HG03280 (cell line): ENCODE results near the gene RHOF.

Source experiments
- ATAC-seq: cut with Tn5 transposase; IDR thresholded peaks from one replicate; pipeline ENCODE4 v1.9.1; 2021; ENCODE audit warnings: mild to moderate bottlenecking, moderate library complexity; ENCODE audit not compliant: unreplicated experiment

Gene RHOF

GRCh38 chr12:121820056-121820455 lies 26.6 kb upstream of the RHOF start:
- no peak for ATAC-seq

DNA sequence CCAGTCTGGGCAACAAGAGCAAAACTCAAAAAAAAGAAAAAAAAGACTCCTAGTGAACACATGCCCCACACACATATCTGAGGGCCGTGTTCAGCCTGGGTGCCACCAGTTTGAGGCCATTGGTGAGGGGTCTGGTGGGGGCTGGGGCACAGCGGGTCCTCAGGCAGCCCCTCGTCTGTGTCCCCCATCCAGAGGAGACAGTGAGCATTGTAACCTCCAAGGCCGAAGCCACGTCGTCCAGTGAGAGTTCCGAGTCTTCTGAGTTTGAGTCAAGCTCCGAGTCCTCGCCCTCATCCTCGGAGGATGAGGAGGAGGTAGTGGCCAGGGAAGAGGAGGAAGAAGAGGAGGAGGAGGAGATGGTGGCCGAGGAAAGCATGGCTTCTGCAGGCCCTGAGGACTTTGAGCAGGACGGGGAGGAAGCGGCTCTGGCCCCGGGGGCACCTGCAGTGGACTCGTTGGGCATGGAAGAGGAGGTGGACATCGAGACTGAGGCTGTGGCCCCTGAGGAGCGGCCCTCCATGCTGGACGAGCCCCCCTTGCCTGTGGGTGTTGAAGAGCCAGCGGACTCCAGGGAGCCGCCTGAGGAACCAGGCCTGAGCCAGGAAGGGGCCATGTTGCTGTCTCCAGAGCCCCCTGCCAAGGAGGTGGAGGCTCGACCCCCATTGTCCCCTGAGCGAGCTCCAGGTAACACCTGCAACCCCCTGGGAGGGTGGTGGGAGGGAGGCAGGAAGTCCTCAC lies 25.9 kb upstream of the RHOF start:
- no peak for ATAC-seq

- no peak for ATAC-seq
Measured at GRCh38 chr12:121817648-121818043, 24.2 kb upstream of the RHOF start.

GRCh38 chr12:121816925-121817647 lies 23.6 kb upstream of the RHOF start:
- ATAC-seq: no peak

GRCh38 chr12:121815263-121815662 lies 21.8 kb upstream of the RHOF start:
- ATAC-seq: no peak

DNA sequence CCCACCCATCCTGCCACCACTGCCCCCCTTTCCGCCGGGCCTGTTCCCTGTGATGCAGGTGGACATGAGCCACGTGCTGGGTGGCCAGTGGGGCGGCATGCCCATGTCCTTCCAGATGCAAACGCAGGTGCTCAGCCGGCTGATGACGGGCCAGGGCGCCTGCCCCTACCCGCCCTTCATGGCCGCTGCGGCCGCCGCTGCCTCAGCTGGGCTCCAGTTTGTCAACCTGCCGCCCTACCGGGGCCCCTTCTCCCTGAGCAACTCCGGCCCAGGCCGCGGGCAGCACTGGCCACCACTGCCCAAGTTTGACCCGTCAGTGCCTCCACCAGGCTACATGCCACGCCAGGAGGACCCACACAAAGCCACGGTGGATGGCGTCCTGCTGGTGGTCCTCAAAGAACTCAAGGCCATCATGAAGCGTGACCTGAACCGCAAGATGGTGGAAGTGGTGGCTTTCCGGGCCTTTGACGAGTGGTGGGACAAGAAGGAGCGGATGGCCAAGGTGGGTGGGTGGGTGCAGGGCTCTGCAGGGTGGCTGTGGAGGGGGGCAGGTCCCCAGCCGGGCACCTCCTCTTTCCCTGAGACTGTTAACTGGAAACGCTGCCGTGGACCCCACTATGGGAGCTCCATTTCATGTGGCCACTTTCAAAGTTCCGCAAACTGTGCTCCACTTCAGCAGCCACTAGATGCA lies 21.1 kb upstream of the RHOF start:
- ATAC-seq: no peak

- ATAC-seq: no peak
Measured at GRCh38 chr12:121813951-121814350, 20.5 kb upstream of the RHOF start.

GRCh38 chr12:121812921-121813896 lies 19.7 kb upstream of the RHOF start:
- no peak for ATAC-seq

- peak; percentile 14 for ATAC-seq
Measured at GRCh38 chr12:121812320-121812871, 18.9 kb upstream of the RHOF start.

DNA sequence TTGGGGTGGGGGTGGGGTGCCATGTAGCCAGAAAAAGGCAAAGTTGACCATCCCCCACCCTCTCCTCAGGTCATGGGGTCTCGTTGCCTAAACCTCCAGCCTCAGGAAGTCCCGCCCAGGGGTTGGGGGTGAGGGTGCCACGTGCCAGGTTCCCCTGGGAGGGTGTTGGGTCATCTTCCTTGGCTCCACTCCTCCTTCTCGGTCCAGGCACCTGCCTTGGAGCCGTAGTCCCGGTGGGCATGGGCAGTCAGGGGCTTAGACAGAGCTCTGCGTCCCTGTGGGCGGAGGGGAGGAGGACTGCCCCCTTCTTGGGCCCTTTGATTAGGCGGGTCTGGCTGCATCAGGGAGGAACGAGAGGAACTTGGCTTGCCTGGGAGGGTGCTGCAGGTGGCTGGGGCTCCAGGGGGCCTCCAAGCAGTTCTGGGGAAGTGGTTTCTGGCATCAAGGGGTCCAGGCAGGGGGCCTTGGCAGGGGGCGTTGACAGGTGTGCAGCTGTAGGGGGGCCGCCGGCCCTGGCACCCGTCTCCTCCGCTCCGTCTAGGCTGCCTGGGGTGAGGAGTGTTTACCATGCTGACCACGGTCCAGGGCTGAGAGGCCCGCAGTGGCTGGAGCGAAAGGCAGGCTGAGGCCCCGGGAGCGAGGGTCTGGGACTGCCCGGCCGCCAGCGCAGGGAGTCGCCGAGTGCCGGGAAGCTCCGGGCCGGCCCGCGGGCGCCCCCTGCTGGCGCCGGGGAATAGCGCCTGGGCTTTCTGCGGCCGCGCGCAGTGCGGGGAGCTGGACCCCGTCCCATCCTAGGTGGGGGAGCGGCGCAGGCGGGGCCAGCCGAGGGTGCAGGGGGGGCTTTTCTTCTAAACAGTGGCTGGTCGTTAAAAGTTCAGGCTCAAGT lies 18.2 kb upstream of the RHOF start:
- peak; percentile 73 for ATAC-seq

DNA sequence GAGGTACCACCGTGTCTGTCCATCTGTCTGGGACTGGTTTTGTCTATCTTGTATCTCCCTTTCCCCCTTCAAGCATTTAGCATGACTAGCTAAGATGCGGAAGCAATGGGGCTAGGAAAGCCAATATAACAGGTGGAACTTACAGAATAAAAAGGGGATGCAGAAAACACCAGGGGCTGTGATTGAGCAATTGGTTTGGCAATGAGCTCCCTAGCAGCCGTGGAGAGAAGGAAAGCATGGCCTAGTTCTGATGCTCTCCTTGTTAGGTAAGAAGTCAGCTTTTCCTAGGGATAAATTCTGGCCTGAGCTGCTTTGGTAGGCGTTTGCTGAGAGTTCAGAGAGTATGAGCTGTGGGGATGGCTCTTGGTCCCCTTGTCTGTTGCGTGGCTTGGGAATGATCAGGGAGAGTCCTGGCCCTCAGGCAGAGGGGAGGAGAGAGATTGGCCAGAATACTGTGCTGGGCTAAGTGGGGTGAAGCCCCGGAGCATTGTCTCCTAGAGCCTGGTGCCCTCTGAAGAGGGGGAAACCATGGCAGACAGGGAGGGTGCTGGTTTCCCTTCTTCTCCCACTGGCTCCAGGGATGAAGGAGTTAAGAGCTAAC lies 17.4 kb upstream of the RHOF start:
- ATAC-seq: no peak

GRCh38 chr12:121810234-121810817 lies 16.8 kb upstream of the RHOF start:
- ATAC-seq: no peak

DNA sequence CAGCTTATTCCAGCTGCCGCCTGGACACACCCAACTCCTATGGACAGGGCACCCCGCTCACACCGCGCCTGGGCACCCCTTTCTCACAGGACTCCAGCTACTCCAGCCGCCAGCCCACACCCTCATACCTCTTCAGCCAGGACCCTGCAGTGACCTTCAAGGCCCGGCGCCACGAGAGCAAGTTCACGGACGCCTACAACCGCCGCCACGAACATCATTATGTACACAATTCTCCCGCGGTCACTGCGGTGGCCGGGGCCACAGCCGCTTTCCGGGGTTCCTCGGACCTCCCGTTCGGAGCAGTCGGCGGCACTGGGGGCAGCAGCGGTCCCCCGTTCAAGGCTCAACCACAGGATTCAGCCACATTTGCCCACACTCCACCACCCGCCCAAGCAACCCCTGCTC lies 16.2 kb upstream of the RHOF start:
- no peak for ATAC-seq

DNA sequence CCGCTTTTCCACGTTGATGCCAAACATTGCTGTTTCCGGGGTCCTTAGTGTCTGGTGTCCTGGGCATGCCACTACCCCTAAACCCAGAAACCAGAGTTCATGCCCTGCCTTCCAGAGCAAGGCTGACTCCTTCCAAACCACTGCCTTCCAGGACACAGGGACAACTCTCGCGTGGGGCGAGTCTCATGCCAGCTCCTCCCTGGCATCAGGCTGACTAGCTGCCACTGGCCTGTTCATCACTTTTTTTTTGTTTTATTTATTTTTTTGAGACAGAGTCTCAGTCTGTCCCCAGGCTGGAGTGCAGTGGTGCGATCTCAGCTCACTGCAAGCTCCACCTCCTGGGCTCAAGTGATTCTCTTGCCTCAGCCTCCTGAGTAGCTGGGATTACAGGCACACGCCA lies 15.1 kb upstream of the RHOF start:
- ATAC-seq: no peak

- ATAC-seq: no peak
Measured at GRCh38 chr12:121807642-121808347, 14.3 kb upstream of the RHOF start.

DNA sequence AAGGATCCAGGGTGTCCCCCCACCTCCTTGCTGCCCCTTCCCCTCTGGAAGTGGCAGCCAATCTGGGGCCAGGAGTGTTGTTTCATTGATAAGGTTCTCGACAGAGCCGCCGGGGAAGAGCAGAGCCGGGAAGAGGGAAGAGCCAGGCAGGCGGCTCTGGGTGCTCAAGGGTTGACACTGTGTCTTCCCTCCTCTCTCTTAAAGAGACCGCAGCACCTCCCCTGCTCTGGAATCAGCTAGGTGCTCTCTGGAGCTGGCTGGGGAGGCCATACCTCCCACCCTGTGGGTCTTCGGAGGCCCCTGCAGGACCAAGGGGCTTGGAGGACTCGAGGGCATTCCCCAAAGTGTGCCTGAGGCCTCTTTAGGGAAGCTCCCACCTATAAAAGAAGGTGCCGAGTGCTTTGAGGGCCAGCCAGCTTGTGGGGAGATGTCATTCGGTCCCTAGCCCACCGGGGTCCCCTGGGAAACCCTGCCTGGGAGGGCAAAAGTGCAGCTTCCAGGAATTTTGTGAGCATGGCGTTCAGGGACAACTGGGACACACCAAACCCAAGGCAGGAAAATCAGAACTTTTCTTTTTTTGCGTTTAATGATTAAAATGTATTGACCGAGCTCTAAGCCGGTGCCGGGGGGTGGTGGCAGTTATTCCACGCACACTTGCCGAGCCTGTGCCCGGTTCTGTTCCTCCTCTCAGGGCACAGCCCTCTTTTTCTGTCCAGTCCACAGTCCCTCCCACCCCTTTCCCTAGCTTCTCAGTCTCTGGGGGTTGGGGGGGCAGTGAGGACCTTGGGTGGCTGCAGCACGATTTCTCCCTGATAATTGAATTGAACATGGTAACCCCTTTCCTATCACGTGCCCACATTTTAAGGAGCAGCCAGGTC lies 13.3 kb upstream of the RHOF start:
- no peak for ATAC-seq

DNA sequence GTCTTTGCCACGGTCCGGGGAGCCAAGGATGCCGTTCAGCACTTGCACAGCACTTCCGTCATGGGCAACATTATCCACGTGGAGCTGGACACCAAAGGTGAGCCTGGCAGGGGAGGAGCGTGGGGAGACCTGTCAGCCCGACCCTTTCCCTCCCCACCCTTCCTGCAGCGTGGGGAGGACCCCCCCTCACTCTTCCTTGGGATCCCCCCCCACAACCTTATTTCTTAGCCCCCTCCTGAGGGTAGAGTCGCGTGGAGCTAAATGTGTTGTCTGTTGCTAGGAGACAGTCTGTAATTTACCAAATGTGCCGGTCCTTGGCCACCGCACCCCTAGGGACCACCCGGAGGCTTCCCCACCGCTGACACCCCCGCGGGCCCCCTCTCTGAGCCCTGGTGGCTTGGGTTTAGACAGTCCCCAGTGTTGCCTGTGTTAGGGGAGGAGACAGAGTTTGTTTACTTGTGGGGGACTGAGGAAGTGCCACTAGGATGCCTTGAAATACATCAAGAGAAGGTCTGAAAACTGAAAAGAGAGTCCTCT lies 12.6 kb upstream of the RHOF start:
- no peak for ATAC-seq
